Stimulated activated naive CD8-positive, alpha-beta T cell treated with anti-CD3 and anti-CD28 coated beads, Interleukin-15, Interleukin-2, amounts not matched to agents 100 U/mL and 50 U/mL, for 24 hours (primary cell): Measurements from ENCODE around the gene CAD.

Experiments used
- ATAC-seq: fragments of 150-1000 bp; cut with Tn5 transposase; one replicate; pipeline ENCODE4 v1.10.0; 2021
- DNase-seq: peaks from one replicate; pipeline ENCODE4 v3.0.0; 2021

Gene CAD

GRCh38 chr2:27198627-27199026 is 18.5 kb upstream of the CAD start:
- ATAC-seq (no peak), DNase-seq (no peak)

- no peak for DNase-seq
Observed at GRCh38 chr2:27199241-27199640, 17.9 kb upstream of the CAD start.

GRCh38 chr2:27201675-27202074 is 15.5 kb upstream of the CAD start:
- no peak for ATAC-seq
- DNase-seq = no peak

More at GRCh38 chr2:27199241-27199640, 17.9 kb upstream of the CAD start:
- ATAC-seq = no peak

DNA sequence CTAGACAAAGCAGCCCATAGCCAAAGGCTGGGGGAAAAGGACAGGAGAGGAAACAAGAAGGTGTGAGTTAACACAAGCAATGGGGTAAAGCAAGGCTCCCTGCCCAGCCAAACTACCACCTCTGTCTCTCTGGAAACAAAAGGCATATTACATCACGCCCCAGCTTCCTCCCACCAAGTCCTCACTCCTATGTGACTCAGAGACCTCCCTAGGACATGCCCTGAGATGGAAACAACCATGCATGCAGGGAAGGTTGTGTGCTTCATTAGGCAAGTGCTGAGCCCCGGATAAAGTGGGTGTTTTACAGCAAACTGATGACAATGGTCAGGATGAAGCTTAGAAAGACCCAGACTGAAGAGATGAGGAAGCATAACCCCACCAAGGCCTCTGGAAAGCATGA is 14.3 kb upstream of the CAD start:
- DNase-seq (no peak), ATAC-seq (peak; percentile 48)

- ATAC-seq (no peak), DNase-seq (no peak)
Observed at GRCh38 chr2:27203741-27204140, 13.4 kb upstream of the CAD start.

- DNase-seq (no peak), ATAC-seq (no peak)
Observed at GRCh38 chr2:27204566-27204965, 12.6 kb upstream of the CAD start.

GRCh38 chr2:27205206-27205605 is 12.0 kb upstream of the CAD start:
- DNase-seq (no peak), ATAC-seq (no peak)

DNA sequence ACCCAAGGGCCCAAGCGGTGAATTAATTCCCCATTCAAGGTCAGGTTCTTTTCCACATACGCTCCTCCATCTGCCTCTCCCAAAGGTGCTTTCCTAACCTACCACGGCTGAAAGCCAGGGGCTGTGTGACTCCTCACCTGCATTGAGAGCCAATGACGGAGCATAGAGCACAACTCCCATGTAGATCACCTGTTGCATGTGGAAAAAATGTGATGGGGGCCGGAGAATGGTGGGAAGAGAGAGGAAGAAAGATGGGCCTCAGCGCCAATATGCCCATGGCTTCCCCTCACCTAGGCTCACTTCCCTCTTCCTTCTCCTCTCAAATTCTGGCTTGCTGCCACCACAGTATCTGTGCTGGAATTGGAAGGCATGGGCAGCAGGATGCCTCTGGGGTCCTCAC is 10.8 kb upstream of the CAD start:
- DNase-seq = no peak
- ATAC-seq = no peak

DNA sequence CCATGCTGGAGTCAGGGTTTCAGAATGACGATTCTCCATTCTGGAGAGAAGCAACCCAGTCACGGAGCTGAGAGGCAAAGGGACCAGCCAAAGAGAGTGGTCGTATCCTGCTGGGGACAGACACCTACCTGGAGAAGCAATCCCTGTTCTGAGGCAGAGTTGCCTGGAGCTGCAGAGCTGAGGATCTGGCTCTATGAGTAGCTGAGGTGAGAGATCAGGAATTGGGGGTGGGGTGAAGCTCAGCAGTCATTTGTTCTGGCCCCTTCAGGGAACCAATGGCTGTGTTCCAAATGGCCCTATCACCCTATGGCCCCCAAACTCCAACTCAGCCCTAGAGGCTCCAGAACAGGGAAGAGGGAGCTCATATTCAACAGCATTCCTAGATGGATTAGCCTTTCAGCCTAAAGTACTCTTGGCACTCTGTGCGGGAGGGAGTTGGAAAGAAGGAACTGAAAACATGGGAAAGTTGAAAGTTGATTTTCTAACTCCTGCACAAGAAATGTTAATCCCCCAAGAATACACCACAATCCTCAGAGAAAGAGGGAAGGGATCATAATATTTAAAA is 8.6 kb upstream of the CAD start:
- no peak for DNase-seq
- ATAC-seq = no peak

GRCh38 chr2:27209621-27210401 is 7.4 kb upstream of the CAD start:
- no peak for ATAC-seq
- DNase-seq = no peak

DNA sequence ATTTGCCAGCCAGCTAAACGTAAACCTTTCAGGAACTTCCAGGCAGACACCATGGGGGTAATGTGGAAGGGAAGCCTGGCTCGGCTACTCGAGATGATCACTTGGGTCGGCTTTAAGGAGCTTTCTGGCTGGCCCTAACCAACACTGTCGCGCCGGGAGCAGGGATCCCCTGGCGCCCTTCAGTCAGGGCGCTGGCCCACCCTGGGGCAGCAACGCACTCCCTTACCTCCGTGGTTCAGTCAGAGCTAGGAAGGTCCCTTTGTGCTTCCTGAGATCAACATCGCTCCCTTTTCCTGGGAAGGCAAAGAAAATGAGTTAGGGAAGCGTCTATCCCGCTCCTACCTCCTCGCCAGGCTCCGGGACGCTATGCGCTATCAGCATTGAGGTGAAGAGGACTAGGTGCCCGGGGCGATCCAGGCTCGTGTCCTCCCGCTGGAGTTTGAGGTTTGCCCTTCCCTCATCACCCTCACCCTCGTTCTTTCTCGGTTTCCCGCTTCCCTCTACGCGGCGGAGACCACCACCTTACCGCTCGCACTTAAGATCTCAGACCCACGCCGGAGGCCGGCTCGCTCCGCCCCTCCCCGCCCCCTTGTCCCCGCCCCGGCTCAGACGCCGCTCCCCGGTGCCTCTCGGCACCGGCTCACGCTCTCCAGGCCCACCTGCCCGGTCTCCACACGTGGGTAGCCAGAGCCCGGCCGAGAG is 5.8 kb upstream of the CAD start:
- ATAC-seq = peak; percentile 88
- DNase-seq = peak; percentile 21

- DNase-seq (peak; percentile 91), ATAC-seq (peak; percentile 90)
Observed at GRCh38 chr2:27211943-27212625, 5.1 kb upstream of the CAD start, which contains the start of the genes ATRAID and SLC5A6. ATRAID (plus strand) TSS chr2:27212041; CDS start chr2:27212369, 328 bp downstream. SLC5A6 (minus strand) TSS chr2:27212268; CDS start chr2:27207650, 4,618 bp downstream.

- ATAC-seq (peak; percentile 1), DNase-seq (peak; percentile 39)
Observed at GRCh38 chr2:27212626-27213471, 4.3 kb upstream of the CAD start.

DNA sequence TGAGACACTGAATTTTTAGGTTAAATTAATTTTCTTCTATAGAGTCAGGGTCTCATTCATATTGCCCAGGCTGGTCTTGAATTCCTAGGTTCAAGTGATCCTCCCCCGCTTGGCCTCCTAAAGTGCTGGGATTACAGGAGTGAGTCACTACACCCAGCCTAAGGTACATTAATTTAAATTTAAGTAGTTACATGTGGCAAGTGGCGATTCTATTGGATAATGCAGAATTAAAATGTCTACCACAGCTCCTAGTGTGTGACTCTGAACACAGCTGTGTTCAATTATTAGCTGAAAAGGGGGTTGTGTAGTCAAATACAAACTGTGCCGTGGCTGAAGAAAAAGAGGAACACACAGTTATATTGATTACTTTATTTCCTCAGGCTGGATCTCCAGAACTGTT is 2.2 kb upstream of the CAD start:
- no peak for ATAC-seq

GRCh38 chr2:27216416-27217137 is 592 bp upstream of the CAD start:
- ATAC-seq (no peak), DNase-seq (no peak)

More for the DNA sequence above, 2.2 kb upstream of the CAD start:
- no peak for DNase-seq

- ATAC-seq (no peak), DNase-seq (no peak)
Observed at GRCh38 chr2:27218614-27219013, 1.4 kb downstream of the CAD start.

- DNase-seq = no peak
Observed at GRCh38 chr2:27219091-27219490, 1.9 kb downstream of the CAD start.

DNA sequence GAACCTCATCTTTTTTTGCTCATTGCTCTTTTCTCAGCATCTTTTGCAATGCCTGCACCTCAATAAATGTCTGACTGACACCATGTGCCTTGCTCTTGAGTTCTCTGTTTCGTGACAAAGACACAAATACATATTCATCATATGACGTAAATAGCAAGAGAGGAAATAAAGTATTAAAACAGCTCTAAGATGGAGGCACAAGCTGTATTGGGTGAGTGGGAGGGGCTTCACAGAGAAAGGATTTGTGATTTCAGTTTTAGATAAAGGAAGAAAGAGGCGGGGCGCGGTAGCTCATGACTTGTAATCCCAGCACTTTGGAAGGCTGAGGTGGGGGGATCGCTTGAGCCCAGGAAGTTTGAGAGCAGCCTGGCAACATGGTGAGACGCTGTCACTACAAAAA is 2.9 kb downstream of the CAD start:
- ATAC-seq = no peak
- no peak for DNase-seq

More at GRCh38 chr2:27219091-27219490, 1.9 kb downstream of the CAD start:
- no peak for ATAC-seq

GRCh38 chr2:27221166-27221565 is 4.0 kb downstream of the CAD start:
- ATAC-seq = no peak
- no peak for DNase-seq

DNA sequence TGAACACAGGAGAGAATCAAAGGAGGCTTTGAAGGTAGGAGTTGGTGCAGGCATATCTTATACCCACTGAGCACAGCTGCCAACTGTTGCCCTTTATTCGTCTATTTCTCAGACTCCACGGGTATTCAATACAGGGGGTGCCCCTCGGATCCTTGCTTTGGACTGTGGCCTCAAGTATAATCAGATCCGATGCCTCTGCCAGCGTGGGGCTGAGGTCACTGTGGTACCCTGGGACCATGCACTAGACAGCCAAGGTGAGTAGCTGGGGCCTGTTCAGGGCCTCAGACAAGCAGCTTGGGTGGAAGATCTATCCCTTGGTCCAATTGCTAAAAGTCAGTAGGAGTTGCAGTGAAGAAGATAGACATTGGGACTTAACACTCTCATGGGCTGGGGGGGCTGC is 5.2 kb downstream of the CAD start:
- ATAC-seq (no peak), DNase-seq (no peak)

DNA sequence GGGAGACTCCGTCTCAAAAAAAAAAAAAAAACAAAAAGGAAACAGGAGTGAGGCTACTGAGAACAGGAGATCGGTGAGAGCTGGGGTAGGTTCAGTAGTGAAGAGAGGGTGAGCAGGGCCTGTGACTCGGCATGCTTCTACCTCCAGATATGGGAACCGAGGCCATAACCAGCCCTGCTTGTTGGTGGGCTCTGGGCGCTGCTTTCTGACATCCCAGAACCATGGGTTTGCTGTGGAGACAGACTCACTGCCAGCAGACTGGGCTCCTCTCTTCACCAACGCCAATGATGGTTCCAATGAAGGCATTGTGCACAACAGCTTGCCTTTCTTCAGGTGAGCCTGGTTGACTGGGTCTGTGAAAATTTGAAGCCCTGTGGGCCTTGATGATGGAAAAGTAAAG is 6.2 kb downstream of the CAD start:
- DNase-seq (no peak), ATAC-seq (no peak)
